Astrocyte (in vitro differentiated cells and primary cell): Measurements from ENCODE around the gene EIF2A. TPM values are rescaled to one million over a fixed set of nuclear protein-coding genes. Genes with fewer than 3 reads are reported as not detected.
A peak's percentile ranks its signal among the peaks of the same experiment; 100 is the strongest.

Experiments used
- DNase-seq: peaks from one replicate; pipeline ENCODE4 v3.0.0-alpha.2; 2010; ENCODE audit warnings: low read depth
- FAIRE-seq: peaks from 2 replicates; lab custom pipeline; 2011; peaks lifted over from hg19 to GRCh38; lab: Jason Lieb, UNC
- H2AFZ ChIP-seq: 2 replicates; pipeline ENCODE4 v1.6.0; 2012; ENCODE audit warnings: low read depth, low read length, inconsistent platforms
- H3K27ac ChIP-seq: 2 replicates; pipeline ENCODE4 v1.5.1; 2011; ENCODE audit warnings: low read depth, low read length, inconsistent platforms
- H3K27me3 ChIP-seq: 2 replicates; pipeline ENCODE4 v1.6.0; 2011; ENCODE audit warnings: low read length, inconsistent platforms; ENCODE audit not compliant: insufficient read depth
- H3K36me3 ChIP-seq: 2 replicates; pipeline ENCODE4 v1.5.1; 2011; ENCODE audit warnings: low read length, inconsistent platforms; ENCODE audit not compliant: insufficient read depth
- H3K4me1 ChIP-seq: 2 replicates; pipeline ENCODE4 v1.5.1; 2011; ENCODE audit warnings: low read length, inconsistent platforms; ENCODE audit not compliant: insufficient read depth
- H3K4me2 ChIP-seq: 2 replicates; pipeline ENCODE4 v1.6.0; 2012; ENCODE audit warnings: low read length, inconsistent platforms
- H3K4me3 ChIP-seq: 2 replicates; pipeline ENCODE4 v1.5.1; 2011; ENCODE audit warnings: low read depth, mild to moderate bottlenecking, low read length, inconsistent platforms; ENCODE audit not compliant: insufficient read depth
- H3K79me2 ChIP-seq: 2 replicates; pipeline ENCODE4 v1.6.0; 2012; ENCODE audit warnings: mild to moderate bottlenecking, low read length, inconsistent platforms; ENCODE audit not compliant: insufficient read depth
- H3K9ac ChIP-seq: 2 replicates; pipeline ENCODE4 v1.6.0; 2012; ENCODE audit warnings: mild to moderate bottlenecking, low read length, inconsistent platforms
- H3K9me3 ChIP-seq: 2 replicates; pipeline ENCODE4 v1.5.1; 2012; ENCODE audit warnings: low read depth, mild to moderate bottlenecking, low read length, inconsistent platforms; ENCODE audit not compliant: insufficient read depth
- H4K20me1 ChIP-seq: 2 replicates; pipeline ENCODE4 v1.6.0; 2012; ENCODE audit warnings: low read length, inconsistent platforms; ENCODE audit not compliant: insufficient read depth
- H3K27ac Mint-ChIP-seq: one replicate; pipeline ENCODE4 v1.8.0; 2021; ENCODE audit warnings: mild to moderate bottlenecking, mixed read lengths; ENCODE audit not compliant: unreplicated experiment
- H3K27me3 Mint-ChIP-seq: one replicate; pipeline ENCODE4 v1.8.0; 2021; ENCODE audit warnings: low read depth, mixed read lengths; ENCODE audit not compliant: unreplicated experiment
- H3K36me3 Mint-ChIP-seq: one replicate; pipeline ENCODE4 v1.8.0; 2021; ENCODE audit warnings: low read depth, mixed read lengths; ENCODE audit not compliant: unreplicated experiment
- H3K4me1 Mint-ChIP-seq: one replicate; pipeline ENCODE4 v1.8.0; 2021; ENCODE audit warnings: low read depth, mixed read lengths; ENCODE audit not compliant: unreplicated experiment
- H3K4me3 Mint-ChIP-seq: one replicate; pipeline ENCODE4 v1.8.0; 2021; ENCODE audit warnings: mild to moderate bottlenecking, moderate library complexity, mixed read lengths; ENCODE audit not compliant: unreplicated experiment
- H3K9me3 Mint-ChIP-seq: one replicate; pipeline ENCODE4 v1.8.0; 2021; ENCODE audit warnings: mild to moderate bottlenecking, mixed read lengths; ENCODE audit not compliant: unreplicated experiment
- CTCF ChIP-seq: IDR thresholded peaks from 2 replicates; pipeline ENCODE4 v1.5.1; 2011; ENCODE audit warnings: low read depth, mild to moderate bottlenecking, inconsistent platforms, low read length, moderate library complexity; ENCODE audit not compliant: insufficient read depth
- EZH2 ChIP-seq: IDR thresholded peaks from 2 replicates; pipeline ENCODE4 v1.6.1; 2012; ENCODE audit warnings: mild to moderate bottlenecking, low read length, inconsistent platforms; ENCODE audit not compliant: insufficient read depth
- total RNA-seq: library from RNA; stranded (reverse); gene quantifications from 2 replicates; pipeline ENCODE4 v1.2.1, GENCODE V29; 2021

Gene EIF2A
- total RNA-seq, 1 donor from 2014 or later, result 64.2 TPM

- H3K79me2 ChIP-seq, result peaks cover 15% of the 10 kb centered on the region
- Mint-ChIP-seq H3K9me3 (no peaks in the 10 kb centered on the region), H3K36me3 (peaks cover 5% of the 10 kb centered on the region), H3K4me1 (no peaks in the 10 kb centered on the region), H3K4me3 (no peak overlapping the region), H3K27ac (no peak overlapping the region), H3K27me3 (no peaks in the 10 kb centered on the region)
- H3K36me3 ChIP-seq, result peaks cover 41% of the 10 kb centered on the region
- H3K27ac ChIP-seq, result no peak overlapping the region
- H2AFZ ChIP-seq, result no peak overlapping the region
- no peak overlapping the region for H3K4me3 ChIP-seq
- H3K4me2 ChIP-seq, result no peak overlapping the region
- no peaks in the 10 kb centered on the region for H4K20me1 ChIP-seq
- no peak overlapping the region for H3K9ac ChIP-seq
- no peaks in the 10 kb centered on the region for H3K27me3 ChIP-seq
- FAIRE-seq (no peak), DNase-seq (no peak)
- no peaks in the 10 kb centered on the region for H3K4me1 ChIP-seq
- no peaks in the 10 kb centered on the region for H3K9me3 ChIP-seq
- TF ChIP-seq CTCF (no peak), EZH2 (no peak)
Observed at GRCh38 chr3:150564243-150564642, 17.7 kb downstream of the EIF2A start.

GRCh38 chr3:150567328-150567727 is 20.7 kb downstream of the EIF2A start:
- Histone ChIP-seq H3K9me3 (no peaks in the 10 kb centered on the region), H3K4me3 (no peak overlapping the region), H3K36me3 (peaks cover 52% of the 10 kb centered on the region), H3K27ac (no peak overlapping the region), H3K27me3 (no peaks in the 10 kb centered on the region), H3K4me2 (no peak overlapping the region), H3K9ac (no peak overlapping the region), H3K4me1 (no peaks in the 10 kb centered on the region), H2AFZ (no peak overlapping the region), H4K20me1 (no peaks in the 10 kb centered on the region), H3K79me2 (no peaks in the 10 kb centered on the region)
- TF ChIP-seq EZH2 (no peak), CTCF (no peak)
- no peak for FAIRE-seq
- Mint-ChIP-seq H3K27me3 (no peaks in the 10 kb centered on the region), H3K9me3 (no peaks in the 10 kb centered on the region), H3K4me3 (no peak overlapping the region), H3K4me1 (no peaks in the 10 kb centered on the region), H3K36me3 (peaks cover 8% of the 10 kb centered on the region), H3K27ac (no peak overlapping the region)
- no peak for DNase-seq

GRCh38 chr3:150577855-150578254 is 31.3 kb downstream of the EIF2A start:
- peaks cover 12% of the 10 kb centered on the region for H4K20me1 ChIP-seq
- Mint-ChIP-seq H3K27ac (no peak overlapping the region), H3K4me1 (no peaks in the 10 kb centered on the region), H3K9me3 (no peaks in the 10 kb centered on the region), H3K27me3 (no peaks in the 10 kb centered on the region), H3K36me3 (peaks cover 10% of the 10 kb centered on the region), H3K4me3 (no peak overlapping the region)
- no peaks in the 10 kb centered on the region for H3K9me3 ChIP-seq
- FAIRE-seq (peak; percentile 5), DNase-seq (no peak)
- peaks cover 52% of the 10 kb centered on the region for H3K36me3 ChIP-seq
- H2AFZ ChIP-seq, result no peak overlapping the region
- H3K4me2 ChIP-seq, result no peak overlapping the region
- no peak overlapping the region for H3K27ac ChIP-seq
- no peak overlapping the region for H3K9ac ChIP-seq
- TF ChIP-seq CTCF (no peak), EZH2 (no peak)
- no peaks in the 10 kb centered on the region for H3K27me3 ChIP-seq
- H3K79me2 ChIP-seq, result peaks cover 5% of the 10 kb centered on the region
- no peak overlapping the region for H3K4me3 ChIP-seq
- H3K4me1 ChIP-seq, result no peaks in the 10 kb centered on the region
